ENCODE measurements around the gene TNS1. TPM values are rescaled to one million over a fixed set of nuclear protein-coding genes. Genes with fewer than 3 reads are reported as not detected.

The TNS1 gene
- total RNA-seq, 1 experiment from 2014 or later = 6.2 TPM

GRCh38 chr2:217901835-217902378 lies 100.9 kb downstream of the TNS1 start (continued):
- TF ChIP-seq ZBTB33 (IDR thresholded peaks at IDR 0.05; ENCODE audit: extremely low read depth, insufficient replicate concordance, low read length) (no peak), SP1 (IDR thresholded peaks at IDR 0.05; ENCODE audit: low read depth) (no peak), ZNF274 (IDR thresholded peaks at IDR 0.05; ENCODE audit: low read depth, low read length) (no peak), CBX3 (IDR thresholded peaks at IDR 0.05; ENCODE audit: low read depth) (no peak)

- Histone ChIP-seq H3K79me2 (ENCODE audit: insufficient read depth, low read length) (no peaks in the 10 kb centered on the region), H4K20me1 (ENCODE audit: insufficient read depth) (no peaks in the 10 kb centered on the region), H3K4me1 (ENCODE audit: control insufficient read depth in 1 of 2, insufficient read depth in 2 of 2, low read length in 2 of 2) (peaks cover 0 to 7% of the 10 kb centered on the region in 2 experiments; a peak in 1 of 4 replicates), H3K36me3 (ENCODE audit: control insufficient read depth in 1 of 2, insufficient read depth in 2 of 2, low read length in 2 of 2) (no peaks in the 10 kb centered on the region), H3K4me2 (ENCODE audit: low read length) (no peak overlapping the region), H3K9me2 (ENCODE audit: insufficient read depth) (no peaks in the 10 kb centered on the region), H3K4me3 (replicated peaks in 1 of 2; ENCODE audit: low read depth in 1 of 2, low read length in 2 of 2) (no peak overlapping the region), H3K9ac (ENCODE audit: low read length) (no peak overlapping the region), H2AFZ (ENCODE audit: low read depth, low read length, poor library complexity, severe bottlenecking) (no peak overlapping the region), H3K9me3 (ENCODE audit: control insufficient read depth in 1 of 2, insufficient read depth in 1 of 2, low read depth in 1 of 2, low read length in 2 of 2) (no peaks in the 10 kb centered on the region), H3K27ac (ENCODE audit: low read depth, low read length) (no peak overlapping the region), H3K27me3 (ENCODE audit: insufficient read depth, low read length) (no peaks in the 10 kb centered on the region)
- ATAC-seq (no peak), DNase-seq (ENCODE audit: low read depth, low spot score) (no peak)
- CTCF ChIA-PET = interaction anchor here (1.0 kb wide), 1 partner anchor 116 kb away, joined by 4 read pairs; no protein-coding TSS in a partner anchor
- RAD21 ChIA-PET (ENCODE audit: low non-redundant PET in 1 of 2, low total read pairs in 2 of 2, uncharacterized antibody in 2 of 2, unreplicated experiment in 2 of 2) = no interaction called here
- BruUV-seq (replicated peaks) = no TSS peak
- POLR2A ChIA-PET = no interaction called here
- TF ChIP-seq ELF1 (IDR thresholded peaks at IDR 0.05; ENCODE audit: borderline replicate concordance, low read depth) (no peak), SP1 (IDR thresholded peaks at IDR 0.05; ENCODE audit: low read depth) (no peak), FOSL1 (IDR thresholded peaks at IDR 0.05; ENCODE audit: low read depth) (no peak)
- intact Hi-C loops (cut with micrococcal nuclease) = no loop called here
These were observed 101.4 kb downstream of the TNS1 start for GRCh38 chr2:217901400-217901799.

Data from HCT116 (cell line).